GM18519 (cell line): Measurements from ENCODE around the gene ZNF414.
"Not testable (repeated sequence)": the region's sequence is repeated elsewhere in the genome, so short reads cannot be mapped to it uniquely, and the experiment has no call there.

Experiments used
- ATAC-seq: cut with Tn5 transposase; IDR thresholded peaks from one replicate; pipeline ENCODE4 v1.9.1; 2021; ENCODE audit warnings: mild to moderate bottlenecking, moderate library complexity; ENCODE audit not compliant: unreplicated experiment, low FRiP score

Gene ZNF414

GRCh38 chr19:8519388-8519787, 5.4 kb upstream of the ZNF414 start:
- no peak for ATAC-seq

- no peak for ATAC-seq
Measured at GRCh38 chr19:8518536-8518935, 4.6 kb upstream of the ZNF414 start.

GRCh38 chr19:8517551-8518442, 3.8 kb upstream of the ZNF414 start:
- ATAC-seq: no peak

- ATAC-seq: no peak
Measured at GRCh38 chr19:8515317-8515716, 1.4 kb upstream of the ZNF414 start.

- not testable (repeated sequence) for ATAC-seq
Measured at GRCh38 chr19:8514505-8515009, 590 bp upstream of the ZNF414 start.

- ATAC-seq: no peak
Measured at GRCh38 chr19:8513036-8513686, 806 bp downstream of the ZNF414 start.

GRCh38 chr19:8512115-8512967, 1.6 kb downstream of the ZNF414 start:
- no peak for ATAC-seq

GRCh38 chr19:8511573-8512101, 2.3 kb downstream of the ZNF414 start:
- no peak for ATAC-seq

GRCh38 chr19:8510589-8511115, 3.3 kb downstream of the ZNF414 start:
- no peak for ATAC-seq

GRCh38 chr19:8506402-8506957, 7.5 kb downstream of the ZNF414 start:
- no peak for ATAC-seq

GRCh38 chr19:8505680-8506401, 8.1 kb downstream of the ZNF414 start:
- ATAC-seq: no peak

- no peak for ATAC-seq
Measured at GRCh38 chr19:8504919-8505318, 9.0 kb downstream of the ZNF414 start.

- ATAC-seq: no peak
Measured at GRCh38 chr19:8504171-8504570, 9.8 kb downstream of the ZNF414 start.

GRCh38 chr19:8503510-8503909, 10.5 kb downstream of the ZNF414 start:
- no peak for ATAC-seq

- no peak for ATAC-seq
Measured at GRCh38 chr19:8501981-8502380, 12.0 kb downstream of the ZNF414 start.

GRCh38 chr19:8501516-8501915, 12.5 kb downstream of the ZNF414 start:
- ATAC-seq: no peak

GRCh38 chr19:8500158-8500557, 13.8 kb downstream of the ZNF414 start:
- no peak for ATAC-seq

- no peak for ATAC-seq
Measured at GRCh38 chr19:8499048-8499833, 14.7 kb downstream of the ZNF414 start.

GRCh38 chr19:8498295-8498694, 15.7 kb downstream of the ZNF414 start:
- no peak for ATAC-seq
